BJ (cell line): ENCODE data around the gene MRAS. TPM values are rescaled to one million over a fixed set of nuclear protein-coding genes. Genes with fewer than 3 reads are reported as not detected.
A peak's percentile ranks its signal among the peaks of the same experiment; 100 is the strongest.

Experiments used
- CTCF ChIA-PET: fragments of 350-600 bp; formaldehyde crosslinking; extraction: SDS; loops from one replicate; lab custom pipeline; 2021; ENCODE audit warnings: antibody characterized with exemption, inconsistent platforms; lab: Yijun Ruan, JAX
- POLR2A ChIA-PET: fragments of 300-600 bp; sonication (Branson Sonifier 250); formaldehyde crosslinking; extraction: SDS; loops from one replicate; lab custom pipeline; 2021; ENCODE audit warnings: antibody characterized with exemption; lab: Charles Lee
- DNase-seq: peaks from one replicate; pipeline ENCODE4 v3.0.0-alpha.2; 2011; ENCODE audit warnings: low read depth
- H3K27me3 ChIP-seq: 2 replicates; pipeline ENCODE4 v1.6.0; 2011; ENCODE audit warnings: low read length; ENCODE audit not compliant: control insufficient read depth, insufficient read depth
- H3K36me3 ChIP-seq: 2 replicates; pipeline ENCODE4 v1.5.1; 2011; ENCODE audit warnings: low read length; ENCODE audit not compliant: control insufficient read depth, insufficient read depth
- H3K4me3 ChIP-seq: 2 replicates; pipeline ENCODE4 v1.5.1; 2011; ENCODE audit warnings: low read depth, mild to moderate bottlenecking, control low read depth, low read length
- polyA minus RNA-seq: library from RNA; depleted of rRNA, polyadenylated mRNA; stranded (reverse); fragments of >200 nt; gene quantifications from 2 replicates; pipeline ENCODE4 v1.2.3, GENCODE V29; 2011; rRNA and poly(A)+ RNA removed
- polyA plus RNA-seq: library from polyadenylated mRNA; depleted of rRNA; stranded (reverse); fragments of >200 nt; gene quantifications from 2 replicates; pipeline ENCODE4 v1.2.3, GENCODE V29; 2011; rRNA removed
- TF ChIP-seq, protein P1 (sequence below): IDR thresholded peaks from 2 replicates; pipeline ENCODE4 v1.5.1; 2011; ENCODE audit warnings: low read depth, mild to moderate bottlenecking, control low read depth, inconsistent platforms, low read length, moderate library complexity; ENCODE audit not compliant: insufficient read depth

The MRAS gene
- polyA plus RNA-seq (90.2 and 99.8 TPM in 2 replicates), polyA minus RNA-seq (48.2 and 65.5 TPM in 2 replicates)

DNA sequence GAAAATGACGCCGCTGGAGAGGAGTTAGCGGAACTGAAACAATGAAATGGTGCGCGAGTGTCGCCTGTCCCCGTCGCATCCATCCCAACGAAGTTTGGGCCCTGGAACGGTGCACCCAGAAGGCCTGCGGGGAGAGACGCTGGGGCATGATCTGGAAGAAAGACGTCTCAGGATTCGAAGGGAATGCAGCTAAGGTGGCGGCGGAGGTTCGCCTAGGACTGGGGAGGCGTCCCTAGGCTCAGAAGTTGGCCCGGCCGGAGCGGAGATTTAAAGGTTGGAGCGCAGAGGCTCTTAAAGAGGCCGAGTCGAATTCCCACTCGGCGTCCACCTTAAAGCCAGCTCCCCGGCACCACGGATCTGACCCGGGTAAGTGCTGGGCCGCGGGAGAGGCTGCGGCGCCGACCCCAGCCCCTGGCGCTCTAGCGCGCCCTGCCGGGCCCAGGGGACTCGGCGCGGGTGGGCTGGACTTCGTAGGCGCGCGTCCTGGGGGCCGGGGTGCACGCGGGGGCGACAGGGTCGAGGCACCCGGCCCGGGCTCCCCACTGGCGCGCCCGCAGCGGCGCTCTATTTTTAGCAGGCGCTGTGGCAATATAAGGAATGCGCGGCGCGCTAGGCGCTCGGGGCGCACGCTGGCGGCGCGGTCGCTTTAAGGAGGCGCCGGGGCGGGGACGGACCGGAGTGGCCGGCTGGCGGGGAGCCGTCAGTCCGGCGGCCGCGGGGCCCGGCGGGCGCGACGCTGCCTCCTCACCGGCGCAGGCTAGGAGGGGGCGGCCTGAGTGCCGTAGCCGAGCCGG is at the start of gene MRAS:
Gene MRAS, plus strand, starts transcription at position 620 of the 794 bp plus-strand sequence. CDS start 24,305 bp downstream, outside the sequence.
- ChIA-PET CTCF (interaction anchor here (0.7 to 3.4 kb wide), 7 partner anchors 11 to 265 kb away, joined by 3 to 29 read pairs (median 4); no protein-coding TSS in a partner anchor), POLR2A (interaction anchor here (0.6 kb wide), 1 partner anchor 174 kb away, joined by 3 read pairs; the partner anchor contains the start of gene DBR1)
- DNase-seq = no peak
- Histone ChIP-seq H3K36me3 (no peaks in the 10 kb centered on the region; the same call in 1 of the 2 replicates), H3K4me3 (peak within 1 kb of the TSS; percentile 66), H3K27me3 (no peaks in the 10 kb centered on the region; the same call in 1 of the 2 replicates)
- TF ChIP-seq, protein P1, sequence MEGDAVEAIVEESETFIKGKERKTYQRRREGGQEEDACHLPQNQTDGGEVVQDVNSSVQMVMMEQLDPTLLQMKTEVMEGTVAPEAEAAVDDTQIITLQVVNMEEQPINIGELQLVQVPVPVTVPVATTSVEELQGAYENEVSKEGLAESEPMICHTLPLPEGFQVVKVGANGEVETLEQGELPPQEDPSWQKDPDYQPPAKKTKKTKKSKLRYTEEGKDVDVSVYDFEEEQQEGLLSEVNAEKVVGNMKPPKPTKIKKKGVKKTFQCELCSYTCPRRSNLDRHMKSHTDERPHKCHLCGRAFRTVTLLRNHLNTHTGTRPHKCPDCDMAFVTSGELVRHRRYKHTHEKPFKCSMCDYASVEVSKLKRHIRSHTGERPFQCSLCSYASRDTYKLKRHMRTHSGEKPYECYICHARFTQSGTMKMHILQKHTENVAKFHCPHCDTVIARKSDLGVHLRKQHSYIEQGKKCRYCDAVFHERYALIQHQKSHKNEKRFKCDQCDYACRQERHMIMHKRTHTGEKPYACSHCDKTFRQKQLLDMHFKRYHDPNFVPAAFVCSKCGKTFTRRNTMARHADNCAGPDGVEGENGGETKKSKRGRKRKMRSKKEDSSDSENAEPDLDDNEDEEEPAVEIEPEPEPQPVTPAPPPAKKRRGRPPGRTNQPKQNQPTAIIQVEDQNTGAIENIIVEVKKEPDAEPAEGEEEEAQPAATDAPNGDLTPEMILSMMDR = peak; percentile 26; the same call in 1 of the 2 replicates

DNA sequence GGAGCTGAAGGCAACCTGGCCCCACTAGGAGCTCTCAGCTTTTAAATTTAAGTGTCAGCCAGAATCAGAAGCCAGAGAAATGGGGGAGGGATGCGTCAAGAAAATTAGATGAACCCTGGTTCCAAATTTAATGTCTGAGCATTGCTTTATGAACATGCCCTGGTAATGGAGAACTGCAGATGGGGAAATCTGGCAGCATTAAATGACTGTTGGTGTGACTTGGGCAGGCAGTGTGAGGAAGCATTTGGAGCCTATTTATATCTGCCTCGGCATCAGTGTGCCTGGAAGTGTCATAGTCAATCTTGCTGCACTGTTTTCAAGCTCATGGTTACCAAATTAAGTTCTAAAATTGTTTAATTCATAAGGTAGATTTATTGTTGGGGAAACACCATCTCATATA is 47.7 kb upstream of the MRAS start:
- H3K36me3 ChIP-seq = peaks cover 5% of the 10 kb centered on the region
- TF ChIP-seq, protein P1 = no peak
- POLR2A ChIA-PET = no interaction called here
- DNase-seq = no peak
- no peaks in the 10 kb centered on the region for H3K27me3 ChIP-seq
- no peak overlapping the region for H3K4me3 ChIP-seq
- CTCF ChIA-PET = interaction anchor here (0.6 to 2.0 kb wide), 3 partner anchors 10 to 77 kb away, joined by 3 to 4 read pairs (median 3); no protein-coding TSS in a partner anchor

DNA sequence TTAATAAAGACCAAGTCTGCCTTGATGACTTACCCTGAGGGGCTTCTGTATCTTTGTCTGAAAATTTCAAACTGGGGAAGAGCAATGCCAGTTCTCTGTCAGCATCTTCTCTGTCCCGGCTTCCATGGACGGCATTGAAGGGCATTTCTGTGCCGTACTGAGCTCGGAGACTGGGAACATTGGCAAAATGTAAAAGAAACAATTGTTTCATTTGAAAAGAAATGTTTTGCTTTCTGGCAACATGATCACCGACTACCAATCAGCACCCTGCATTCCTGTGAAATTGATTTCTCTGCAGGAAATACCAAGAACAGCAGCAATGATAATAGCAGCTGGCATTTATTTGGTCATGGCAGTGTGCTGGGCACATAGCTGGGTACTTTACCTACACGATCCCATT is 44.9 kb upstream of the MRAS start:
- TF ChIP-seq, protein P1 = no peak
- Histone ChIP-seq H3K4me3 (no peak overlapping the region), H3K36me3 (peaks cover 1% of the 10 kb centered on the region; the same call in 1 of the 2 replicates), H3K27me3 (0 out of 2 replicates have a peak, but pooled peaks cover 1% of the 10 kb centered on the region)
- no peak for DNase-seq
- CTCF ChIA-PET = no interaction called here
- POLR2A ChIA-PET = no interaction called here

DNA sequence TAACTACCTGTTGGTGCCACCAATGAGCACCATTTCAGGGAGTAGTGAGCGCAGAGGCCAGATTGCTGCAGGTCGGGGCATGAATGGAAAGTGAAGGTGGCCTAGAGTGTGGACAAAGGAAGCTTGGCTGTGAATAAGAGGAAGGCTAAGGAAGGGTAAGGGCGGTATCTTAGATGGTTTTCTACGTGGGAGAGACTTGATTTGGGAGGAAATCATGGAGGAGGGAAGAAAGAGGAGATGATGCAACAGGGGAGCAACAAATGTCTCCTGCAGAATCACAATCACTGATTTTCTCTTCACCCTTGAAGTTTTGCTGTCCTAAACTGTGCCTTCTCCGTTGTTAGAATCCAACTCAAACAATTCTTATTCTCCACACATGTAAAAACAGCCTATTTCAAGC is 40.5 kb upstream of the MRAS start:
- ChIA-PET CTCF (interaction anchor here (1.0 kb wide), 1 partner anchor 24 kb away, joined by 3 read pairs; no protein-coding TSS in a partner anchor), POLR2A (no interaction called here)
- no peak for DNase-seq
- 0 out of 2 replicates have a peak, but pooled peaks cover 1% of the 10 kb centered on the region for H3K27me3 ChIP-seq
- H3K36me3 ChIP-seq = no peaks in the 10 kb centered on the region
- TF ChIP-seq, protein P1 = no peak
- H3K4me3 ChIP-seq = no peak overlapping the region

DNA sequence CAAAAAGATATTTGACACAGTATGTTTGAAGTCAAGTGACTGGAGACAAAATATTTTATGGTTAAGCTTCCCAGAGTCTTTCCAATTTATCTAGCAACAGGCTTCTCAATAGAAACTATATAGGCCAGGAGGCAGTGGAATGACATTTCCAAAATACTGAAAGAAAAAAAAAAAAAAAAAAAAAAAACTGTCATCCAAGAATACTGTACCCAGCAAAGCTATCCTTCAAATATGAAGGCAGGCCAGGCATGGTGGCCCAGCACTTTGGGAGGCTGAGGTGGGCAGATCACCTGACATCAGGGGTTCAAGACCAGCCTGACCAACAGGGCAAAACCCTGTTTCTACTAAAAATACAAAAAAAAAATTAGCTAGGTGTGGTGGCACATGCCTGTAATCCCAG is 39.6 kb upstream of the MRAS start:
- POLR2A ChIA-PET = no interaction called here
- no peak for DNase-seq
- TF ChIP-seq, protein P1 = no peak
- H3K27me3 ChIP-seq = 0 out of 2 replicates have a peak, but pooled peaks cover 1% of the 10 kb centered on the region
- no peaks in the 10 kb centered on the region for H3K36me3 ChIP-seq
- no peak overlapping the region for H3K4me3 ChIP-seq
- CTCF ChIA-PET = interaction anchor here (1.0 kb wide), 1 partner anchor 23 kb away, joined by 3 read pairs; no protein-coding TSS in a partner anchor
